Measurements from ENCODE around the gene RELN. TPM values are rescaled to one million over a fixed set of nuclear protein-coding genes. Genes with fewer than 3 reads are reported as not detected.

Gene RELN
- total and polyA plus RNA-seq, 9 of the 15 experiments (the other 6 are each of a cell fraction or from before 2014, with no cell fraction given): 12.9 to 43.2 (median 18.1) TPM

GRCh38 chr7:103504505-103505135 lies 484.8 kb downstream of the RELN start:
- ChIA-PET CTCF (ENCODE audit: low intra/inter-chr PET ratio) (no interaction called here), POLR2A (interaction anchor here (0.8 to 1.4 kb wide), 3 partner anchors 10 to 13 kb away, joined by 3 to 5 read pairs (median 3); no protein-coding TSS in a partner anchor)
- H3K9me3 ChIP-seq (replicated peaks; ENCODE audit: control insufficient read depth, insufficient read depth, low read depth, low read length): no peaks in the 10 kb centered on the region
- in situ Hi-C loops (cut with MboI): no loop called here
- H4K20me1 ChIP-seq (replicated peaks; ENCODE audit: control insufficient read depth, insufficient read depth, low read length): no peaks in the 10 kb centered on the region
- WGBS (ENCODE audit: insufficient coverage, low coverage, missing lambda C conversion rate): 37% methylated on average over 13 of the region's 13 CpGs
- ATAC-seq: peak; percentile 95
- H3K4me3 ChIP-seq: no peak overlapping the region
- H3K9me1 ChIP-seq (ENCODE audit: control insufficient read depth, insufficient read depth, low read length): no peaks in the 10 kb centered on the region
- peaks cover 4 to 8% of the 10 kb centered on the region in 2 experiments; a peak in 3 of 5 replicates for H3K4me1 ChIP-seq (replicated peaks in 1 of 2; ENCODE audit: control insufficient read depth in 2 of 2, insufficient read depth in 2 of 2, low read length in 2 of 2)
- peak overlapping the region; percentile 1 to 22; a peak in 1 of 4 replicates for H3K9ac ChIP-seq (ENCODE audit: insufficient read depth in 1 of 2, low read depth in 2 of 2, low read length in 2 of 2)
- peaks cover 12% of the 10 kb centered on the region; the same call in 1 of the 3 replicates for H3K36me3 ChIP-seq (ENCODE audit: control insufficient read depth, insufficient read depth, low read length)
- no peaks in the 10 kb centered on the region for H3K79me2 ChIP-seq (ENCODE audit: control insufficient read depth, insufficient read depth, low read length)
- no peaks in the 10 kb centered on the region for H3K27me3 ChIP-seq (ENCODE audit: control insufficient read depth in 2 of 2, insufficient read depth in 2 of 2, low read length in 2 of 2)
- H2AFZ ChIP-seq (ENCODE audit: low read depth, low read length): peak overlapping the region; percentile 61
- DNase-seq (ENCODE audit: extremely low read depth in 1 of 4, low spot score in 3 of 4): peak in 2 of 4 experiments; percentile 45 to 64
- BruUV-seq (replicated peaks): no TSS peak
- H3K27ac ChIP-seq (ENCODE audit: extremely low read depth, low read depth, low read length): peak overlapping the region; percentile 56
- intact Hi-C loops (cut with micrococcal nuclease): no loop called here
- FAIRE-seq: no peak
- H3K4me2 ChIP-seq (ENCODE audit: insufficient read depth, low read length): peak overlapping the region; percentile 53
- TF ChIP-seq MIER1 (IDR thresholded peaks at IDR 0.05; ENCODE audit: low read depth) (no peak), FOXA1 (IDR thresholded peaks at IDR 0.05; ENCODE audit: borderline replicate concordance) (peak; percentile 23; the same call in 1 of the 2 replicates), NFIC (IDR thresholded peaks at IDR 0.05) (peak; percentile 25; the same call in 1 of the 2 replicates), LEF1 (IDR thresholded peaks at IDR 0.05) (peak; percentile 52; the same call in 1 of the 2 replicates), YY1 (IDR thresholded peaks at IDR 0.05; ENCODE audit: borderline replicate concordance in 1 of 3, control insufficient read depth in 1 of 3, extremely low read depth in 1 of 3, insufficient read depth in 3 of 3, insufficient read length in 1 of 3, insufficient replicate concordance in 2 of 3, low read depth in 1 of 3, low read length in 2 of 3) (peak in 2 of 3 experiments; percentile 38 to 75), PRMT5 (CRISPR knock-in tag; IDR thresholded peaks at IDR 0.05) (no peak), ZNF165 (CRISPR knock-in tag; IDR thresholded peaks at IDR 0.05; ENCODE audit: borderline replicate concordance) (no peak), EZH2 (IDR thresholded peaks at IDR 0.05; ENCODE audit: borderline replicate concordance, low read depth, low read length) (no peak), ARNT (IDR thresholded peaks at IDR 0.05) (no peak), GTF2F1 (IDR thresholded peaks at IDR 0.05; ENCODE audit: low read depth, low read length) (no peak), LARP7 (IDR thresholded peaks at IDR 0.05) (no peak), FOXA3 (CRISPR knock-in tag; conservative IDR thresholded peaks at IDR 0.05 in 1 of 2, IDR thresholded peaks at IDR 0.05 in 1 of 2) (peak; percentile 40 to 84; a peak in 3 of 4 replicates), SPI1 (IDR thresholded peaks at IDR 0.05; ENCODE audit: borderline replicate concordance, low read depth, low read length) (no peak), PHB (CRISPR knock-in tag; IDR thresholded peaks at IDR 0.05) (0 out of 2 replicates have a peak, but pooled peaks have one; percentile 53), FOXP1 (CRISPR knock-in tag; IDR thresholded peaks at IDR 0.05) (no peak), EGR1 (conservative IDR thresholded peaks at IDR 0.05) (peak; percentile 72), TRIM24 (IDR thresholded peaks at IDR 0.05) (peak in 1 of 2 experiments; percentile 14; a peak in 1 of 4 replicates), CBFA2T3 (IDR thresholded peaks at IDR 0.05) (peak; percentile 49)
- TF ChIP-seq, protein P1, sequence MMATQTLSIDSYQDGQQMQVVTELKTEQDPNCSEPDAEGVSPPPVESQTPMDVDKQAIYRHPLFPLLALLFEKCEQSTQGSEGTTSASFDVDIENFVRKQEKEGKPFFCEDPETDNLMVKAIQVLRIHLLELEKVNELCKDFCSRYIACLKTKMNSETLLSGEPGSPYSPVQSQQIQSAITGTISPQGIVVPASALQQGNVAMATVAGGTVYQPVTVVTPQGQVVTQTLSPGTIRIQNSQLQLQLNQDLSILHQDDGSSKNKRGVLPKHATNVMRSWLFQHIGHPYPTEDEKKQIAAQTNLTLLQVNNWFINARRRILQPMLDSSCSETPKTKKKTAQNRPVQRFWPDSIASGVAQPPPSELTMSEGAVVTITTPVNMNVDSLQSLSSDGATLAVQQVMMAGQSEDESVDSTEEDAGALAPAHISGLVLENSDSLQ (IDR thresholded peaks at IDR 0.05): peak; percentile 57; the same call in 1 of the 2 replicates
- TF ChIP-seq, protein P2, sequence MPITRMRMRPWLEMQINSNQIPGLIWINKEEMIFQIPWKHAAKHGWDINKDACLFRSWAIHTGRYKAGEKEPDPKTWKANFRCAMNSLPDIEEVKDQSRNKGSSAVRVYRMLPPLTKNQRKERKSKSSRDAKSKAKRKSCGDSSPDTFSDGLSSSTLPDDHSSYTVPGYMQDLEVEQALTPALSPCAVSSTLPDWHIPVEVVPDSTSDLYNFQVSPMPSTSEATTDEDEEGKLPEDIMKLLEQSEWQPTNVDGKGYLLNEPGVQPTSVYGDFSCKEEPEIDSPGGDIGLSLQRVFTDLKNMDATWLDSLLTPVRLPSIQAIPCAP (CRISPR knock-in tag; IDR thresholded peaks at IDR 0.05; ENCODE audit: borderline replicate concordance): no peak
